Measurements from ENCODE around the gene ACTBL2. TPM values are rescaled to one million over a fixed set of nuclear protein-coding genes. Genes with fewer than 3 reads are reported as not detected.
"Not testable (repeated sequence)": the region's sequence is repeated elsewhere in the genome, so short reads cannot be mapped to it uniquely, and the experiment has no call there.

ACTBL2 gene
- not detected for polyA plus RNA-seq (2013, experiment 1 of 2)
- not detected for polyA plus RNA-seq (2013, experiment 2 of 2)

DNA sequence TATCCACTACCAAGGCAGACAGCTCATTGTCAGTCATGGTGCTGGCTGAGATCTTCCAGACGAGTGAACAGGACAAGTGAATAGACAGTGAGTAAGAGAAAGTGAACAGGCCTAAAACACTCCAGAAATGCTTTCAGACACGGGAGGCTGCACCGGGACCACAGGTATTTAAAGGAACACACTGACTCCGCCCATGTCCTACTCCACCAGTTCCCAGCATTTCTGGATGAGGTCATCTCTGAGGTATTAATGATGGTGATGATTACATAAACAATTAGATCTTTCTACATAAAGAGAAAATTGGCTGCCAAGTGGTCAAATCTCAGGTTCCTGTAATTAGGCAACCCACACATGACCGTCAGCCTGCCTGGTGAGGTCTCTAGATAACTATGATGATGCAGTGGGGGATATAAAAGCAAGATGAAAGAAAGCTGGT is at the start of gene ACTBL2:
Gene ACTBL2, minus strand, starts transcription at position 141 of the 436 bp plus-strand sequence. Its CDS starts 104 bp downstream, at position 37.
- Histone ChIP-seq H3K4me1 (ENCODE audit: insufficient read depth, low read length) (no peaks in the 10 kb centered on the region), H3K27ac (ENCODE audit: low read depth, low read length) (no peak within 1 kb of the TSS), H3K27me3 (ENCODE audit: insufficient read depth, low read length) (no peaks in the 10 kb centered on the region), H3K36me3 (ENCODE audit: insufficient read depth, low read length) (no peaks in the 10 kb centered on the region), H3K4me3 (ENCODE audit: low read length) (no peak within 1 kb of the TSS), H3K9ac (ENCODE audit: low read depth, low read length) (no peak within 1 kb of the TSS), H3K9me3 (ENCODE audit: insufficient read depth, low read depth, low read length) (no peaks in the 10 kb centered on the region)
- whole genome bisulfite sequencing, result 92% methylated on average over 5 of the region's 5 CpGs

- no peak overlapping the region for H3K4me3 ChIP-seq (ENCODE audit: low read length)
- H3K36me3 ChIP-seq (ENCODE audit: insufficient read depth, low read length), result no peaks in the 10 kb centered on the region
- 91% methylated on average over 1 of the region's 1 CpG for WGBS
- no peaks in the 10 kb centered on the region for H3K27me3 ChIP-seq (ENCODE audit: insufficient read depth, low read length)
- H3K9me3 ChIP-seq (ENCODE audit: insufficient read depth, low read depth, low read length), result no peaks in the 10 kb centered on the region
- H3K4me1 ChIP-seq (ENCODE audit: insufficient read depth, low read length), result no peaks in the 10 kb centered on the region; the same call in 1 of the 2 replicates
- no peak overlapping the region for H3K27ac ChIP-seq (ENCODE audit: low read depth, low read length)
- no peak overlapping the region for H3K9ac ChIP-seq (ENCODE audit: low read depth, low read length)
These were observed 48.7 kb upstream of the ACTBL2 start for GRCh38 chr5:57531333-57531732.

- Histone ChIP-seq H3K27ac (ENCODE audit: low read depth, low read length) (no peak overlapping the region), H3K27me3 (ENCODE audit: insufficient read depth, low read length) (no peaks in the 10 kb centered on the region), H3K9ac (ENCODE audit: low read depth, low read length) (no peak overlapping the region), H3K9me3 (ENCODE audit: insufficient read depth, low read depth, low read length) (no peaks in the 10 kb centered on the region), H3K4me3 (ENCODE audit: low read length) (no peak overlapping the region), H3K36me3 (ENCODE audit: insufficient read depth, low read length) (no peaks in the 10 kb centered on the region), H3K4me1 (ENCODE audit: insufficient read depth, low read length) (peaks cover 6% of the 10 kb centered on the region)
- WGBS, result 92% methylated on average over 4 of the region's 4 CpGs
These were observed 47.3 kb upstream of the ACTBL2 start for GRCh38 chr5:57529864-57530263.

- Histone ChIP-seq H3K9ac (ENCODE audit: low read depth, low read length) (no peak overlapping the region), H3K27me3 (ENCODE audit: insufficient read depth, low read length) (no peaks in the 10 kb centered on the region), H3K4me3 (ENCODE audit: low read length) (no peak overlapping the region), H3K27ac (ENCODE audit: low read depth, low read length) (no peak overlapping the region), H3K9me3 (ENCODE audit: insufficient read depth, low read depth, low read length) (no peaks in the 10 kb centered on the region), H3K4me1 (ENCODE audit: insufficient read depth, low read length) (peaks cover 16% of the 10 kb centered on the region), H3K36me3 (ENCODE audit: insufficient read depth, low read length) (no peaks in the 10 kb centered on the region)
- WGBS, result 90% methylated on average over 3 of the region's 4 CpGs
These were observed 45.3 kb upstream of the ACTBL2 start for GRCh38 chr5:57527870-57528269.

GRCh38 chr5:57524348-57525060 is 41.9 kb upstream of the ACTBL2 start:
- WGBS, result 92% methylated on average over 6 of the region's 6 CpGs
- Histone ChIP-seq H3K27ac (ENCODE audit: low read depth, low read length) (no peak overlapping the region), H3K9ac (ENCODE audit: low read depth, low read length) (no peak overlapping the region), H3K36me3 (ENCODE audit: insufficient read depth, low read length) (no peaks in the 10 kb centered on the region), H3K4me1 (ENCODE audit: insufficient read depth, low read length) (peaks cover 16% of the 10 kb centered on the region), H3K9me3 (ENCODE audit: insufficient read depth, low read depth, low read length) (peaks cover 7% of the 10 kb centered on the region), H3K27me3 (ENCODE audit: insufficient read depth, low read length) (no peaks in the 10 kb centered on the region), H3K4me3 (ENCODE audit: low read length) (no peak overlapping the region)

DNA sequence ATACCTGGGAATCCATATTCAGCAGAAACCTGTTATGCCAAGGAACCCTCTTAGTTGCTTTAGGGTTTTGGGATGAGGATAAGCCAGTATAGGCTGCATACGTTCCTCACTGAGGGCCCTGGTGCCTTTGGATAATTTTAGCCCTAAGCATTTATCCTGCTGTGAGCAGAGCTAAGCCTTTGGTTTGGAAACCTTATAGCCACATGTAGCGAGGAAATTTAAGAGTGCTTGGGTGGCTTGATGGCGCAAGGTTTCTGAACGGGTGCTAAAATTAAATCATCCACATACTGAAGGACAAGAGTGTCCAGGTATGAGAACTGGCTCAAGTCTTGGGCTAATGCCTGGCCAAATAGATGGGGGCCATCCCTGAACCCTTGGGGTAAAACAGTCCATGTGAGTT is 39.9 kb upstream of the ACTBL2 start:
- H3K36me3 ChIP-seq (ENCODE audit: insufficient read depth, low read length); H3K9ac ChIP-seq (ENCODE audit: low read depth, low read length); H3K4me3 ChIP-seq (ENCODE audit: low read length); H3K27ac ChIP-seq (ENCODE audit: low read depth, low read length); H3K27me3 ChIP-seq (ENCODE audit: insufficient read depth, low read length): not testable (repeated sequence)
- 90% methylated on average over 4 of the region's 4 CpGs for WGBS
- peaks cover 16% of the 10 kb centered on the region for H3K9me3 ChIP-seq (ENCODE audit: insufficient read depth, low read depth, low read length)
- H3K4me1 ChIP-seq (ENCODE audit: insufficient read depth, low read length), result peaks cover 16% of the 10 kb centered on the region

- H3K9ac ChIP-seq (ENCODE audit: low read depth, low read length); H3K27ac ChIP-seq (ENCODE audit: low read depth, low read length); H3K36me3 ChIP-seq (ENCODE audit: insufficient read depth, low read length); H3K4me1 ChIP-seq (ENCODE audit: insufficient read depth, low read length); H3K4me3 ChIP-seq (ENCODE audit: low read length); H3K27me3 ChIP-seq (ENCODE audit: insufficient read depth, low read length): not testable (repeated sequence)
- peaks cover 16% of the 10 kb centered on the region for H3K9me3 ChIP-seq (ENCODE audit: insufficient read depth, low read depth, low read length)
- WGBS, result 95% methylated on average over 17 of the region's 17 CpGs
These were observed 35.8 kb upstream of the ACTBL2 start for GRCh38 chr5:57518415-57518814.

DNA sequence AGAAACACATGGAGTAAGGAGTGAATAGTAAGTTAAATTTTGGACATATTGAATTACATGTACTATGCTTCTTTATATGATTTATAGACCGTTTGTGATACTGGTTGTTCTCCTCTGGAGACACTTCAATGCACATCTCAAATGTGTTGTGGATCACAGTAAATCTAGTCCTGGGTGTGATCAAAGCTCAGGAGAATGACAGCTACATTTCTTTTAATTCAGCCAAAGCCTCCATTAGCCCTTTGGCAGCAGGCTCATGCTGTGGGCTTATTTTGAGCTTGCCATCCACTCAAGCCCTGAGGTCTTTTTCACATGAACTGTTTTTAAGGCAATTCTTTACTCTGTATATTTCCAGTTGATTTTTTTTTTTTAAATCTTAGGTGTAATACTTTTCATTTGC is 34.6 kb upstream of the ACTBL2 start:
- H3K27ac ChIP-seq (ENCODE audit: low read depth, low read length), result no peak overlapping the region
- no peak overlapping the region for H3K9ac ChIP-seq (ENCODE audit: low read depth, low read length)
- H3K4me3 ChIP-seq (ENCODE audit: low read length), result no peak overlapping the region
- WGBS, result 92% methylated on average over 1 of the region's 1 CpG
- no peaks in the 10 kb centered on the region for H3K4me1 ChIP-seq (ENCODE audit: insufficient read depth, low read length)
- no peaks in the 10 kb centered on the region for H3K27me3 ChIP-seq (ENCODE audit: insufficient read depth, low read length)
- H3K9me3 ChIP-seq (ENCODE audit: insufficient read depth, low read depth, low read length), result peaks cover 16% of the 10 kb centered on the region
- H3K36me3 ChIP-seq (ENCODE audit: insufficient read depth, low read length), result no peaks in the 10 kb centered on the region

GRCh38 chr5:57513785-57514184 is 31.2 kb upstream of the ACTBL2 start:
- no peak overlapping the region for H3K27ac ChIP-seq (ENCODE audit: low read depth, low read length)

GRCh38 chr5:57511321-57511720 is 28.7 kb upstream of the ACTBL2 start:
- H3K4me1 ChIP-seq (ENCODE audit: insufficient read depth, low read length), result no peaks in the 10 kb centered on the region
- no peaks in the 10 kb centered on the region for H3K27me3 ChIP-seq (ENCODE audit: insufficient read depth, low read length)
- H3K27ac ChIP-seq (ENCODE audit: low read depth, low read length), result no peak overlapping the region
- no peak overlapping the region for H3K9ac ChIP-seq (ENCODE audit: low read depth, low read length)
- H3K9me3 ChIP-seq (ENCODE audit: insufficient read depth, low read depth, low read length), result no peaks in the 10 kb centered on the region
- 100% methylated on average over 1 of the region's 1 CpG for WGBS
- H3K36me3 ChIP-seq (ENCODE audit: insufficient read depth, low read length), result no peaks in the 10 kb centered on the region
- no peak overlapping the region for H3K4me3 ChIP-seq (ENCODE audit: low read length)

More at GRCh38 chr5:57513785-57514184, 31.2 kb upstream of the ACTBL2 start:
- Histone ChIP-seq H3K9ac (ENCODE audit: low read depth, low read length) (no peak overlapping the region), H3K4me1 (ENCODE audit: insufficient read depth, low read length) (no peaks in the 10 kb centered on the region), H3K36me3 (ENCODE audit: insufficient read depth, low read length) (no peaks in the 10 kb centered on the region), H3K4me3 (ENCODE audit: low read length) (no peak overlapping the region), H3K9me3 (ENCODE audit: insufficient read depth, low read depth, low read length) (peaks cover 1% of the 10 kb centered on the region; the same call in 1 of the 2 replicates), H3K27me3 (ENCODE audit: insufficient read depth, low read length) (no peaks in the 10 kb centered on the region)
- 98% methylated on average over 2 of the region's 2 CpGs for WGBS

DNA sequence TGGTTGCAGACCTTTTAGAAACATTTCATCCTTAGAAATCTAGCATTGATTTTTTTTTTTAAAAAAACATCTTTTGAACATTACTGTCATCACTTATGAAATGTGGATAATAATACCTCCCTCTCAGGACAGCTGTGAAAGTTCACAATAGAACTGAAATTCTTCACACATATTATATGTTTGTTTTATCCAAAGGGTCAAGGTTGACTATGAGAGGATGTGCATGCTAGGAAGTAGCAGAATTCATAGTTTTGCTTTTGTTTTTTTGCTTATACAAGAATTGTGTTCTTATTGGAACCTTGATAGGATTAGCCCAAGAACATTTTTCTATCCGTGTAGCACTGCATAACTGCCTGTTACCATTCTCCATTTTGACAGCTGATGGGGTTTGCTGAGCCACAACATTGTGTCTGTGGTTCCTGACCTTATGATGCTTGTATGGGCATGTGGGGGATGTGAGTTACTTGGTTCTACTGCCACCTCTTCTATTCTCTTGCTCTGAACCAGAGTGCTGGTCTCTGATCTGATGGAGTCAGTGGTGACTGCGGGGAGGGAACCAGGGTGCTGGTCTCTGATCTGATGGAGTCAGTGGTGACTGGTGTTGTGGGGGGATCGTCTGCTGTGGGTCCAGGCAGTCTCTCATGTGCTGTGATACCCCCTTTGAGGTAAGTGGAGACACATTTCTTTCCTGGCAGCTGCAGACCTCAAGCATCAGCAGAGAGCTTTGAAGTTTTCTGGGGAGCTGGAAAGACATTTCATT is 27.1 kb upstream of the ACTBL2 start:
- Histone ChIP-seq H3K4me3 (ENCODE audit: low read length) (no peak overlapping the region), H3K9me3 (ENCODE audit: insufficient read depth, low read depth, low read length) (no peaks in the 10 kb centered on the region), H3K36me3 (ENCODE audit: insufficient read depth, low read length) (no peaks in the 10 kb centered on the region), H3K27ac (ENCODE audit: low read depth, low read length) (no peak overlapping the region), H3K27me3 (ENCODE audit: insufficient read depth, low read length) (no peaks in the 10 kb centered on the region), H3K9ac (ENCODE audit: low read depth, low read length) (no peak overlapping the region), H3K4me1 (ENCODE audit: insufficient read depth, low read length) (no peaks in the 10 kb centered on the region)
- WGBS, result 92% methylated on average over 3 of the region's 3 CpGs

Data from HUES64 (cell line).